HG02571 (cell line): ENCODE data around the gene RMDN2.
"Not testable (repeated sequence)": the region's sequence is repeated elsewhere in the genome, so short reads cannot be mapped to it uniquely, and the experiment has no call there.

Experiments
- ATAC-seq: cut with Tn5 transposase; IDR thresholded peaks from one replicate; pipeline ENCODE4 v1.9.1; 2021; ENCODE audit warnings: mild to moderate bottlenecking, moderate library complexity; ENCODE audit not compliant: unreplicated experiment

RMDN2 gene

GRCh38 chr2:37984589-37984988, 59.5 kb downstream of the RMDN2 start:
- ATAC-seq: no peak

- no peak for ATAC-seq
Observed at GRCh38 chr2:37985333-37985732, 60.2 kb downstream of the RMDN2 start.

- no peak for ATAC-seq
Observed at GRCh38 chr2:37987098-37987775, 62.1 kb downstream of the RMDN2 start.

GRCh38 chr2:37992601-37993000, 67.5 kb downstream of the RMDN2 start:
- ATAC-seq: no peak

GRCh38 chr2:37993143-37993542, 68.1 kb downstream of the RMDN2 start:
- ATAC-seq: no peak

- ATAC-seq: no peak
Observed at GRCh38 chr2:37997629-37998028, 72.5 kb downstream of the RMDN2 start.

- ATAC-seq: no peak
Observed at GRCh38 chr2:38000485-38001222, 75.6 kb downstream of the RMDN2 start.

- not testable (repeated sequence) for ATAC-seq
Observed at GRCh38 chr2:38010187-38010586, 85.1 kb downstream of the RMDN2 start.

GRCh38 chr2:38010995-38011394, 85.9 kb downstream of the RMDN2 start:
- ATAC-seq: no peak

- ATAC-seq: no peak
Observed at GRCh38 chr2:38013158-38013752, 88.2 kb downstream of the RMDN2 start.

GRCh38 chr2:38016219-38016618, 91.1 kb downstream of the RMDN2 start:
- ATAC-seq: no peak

GRCh38 chr2:38017836-38018235, 92.7 kb downstream of the RMDN2 start:
- no peak for ATAC-seq

- ATAC-seq: not testable (repeated sequence)
Observed at GRCh38 chr2:38020359-38021069, 95.4 kb downstream of the RMDN2 start.

- ATAC-seq: no peak
Observed at GRCh38 chr2:38021589-38021988, 96.5 kb downstream of the RMDN2 start.

- ATAC-seq: no peak
Observed at GRCh38 chr2:38026846-38027245, 101.8 kb downstream of the RMDN2 start.

GRCh38 chr2:38028829-38029228, 103.7 kb downstream of the RMDN2 start:
- no peak for ATAC-seq

GRCh38 chr2:38029512-38029911, 104.4 kb downstream of the RMDN2 start:
- no peak for ATAC-seq

- no peak for ATAC-seq
Observed at GRCh38 chr2:38030635-38031355, 105.7 kb downstream of the RMDN2 start.

GRCh38 chr2:38032946-38033345, 107.9 kb downstream of the RMDN2 start:
- ATAC-seq: no peak

- no peak for ATAC-seq
Observed at GRCh38 chr2:38033646-38034045, 108.6 kb downstream of the RMDN2 start.

GRCh38 chr2:38035968-38036367, 110.9 kb downstream of the RMDN2 start:
- no peak for ATAC-seq
